K562 treated with DMSO at 1 percent for 24 hours (cell line): ENCODE data around the gene SRRM4. TPM values are rescaled to one million over a fixed set of nuclear protein-coding genes. Genes with fewer than 3 reads are reported as not detected.

ENCODE experiments used
- total RNA-seq: library from RNA; unstranded; fragments of 300-600 nt; gene quantifications from 2 replicates; pipeline ENCODE4 v1.2.3, GENCODE V29; 2022; ENCODE audit warnings: low read depth; ENCODE audit not compliant: insufficient read depth

Gene SRRM4
- not detected in 2 replicates for total RNA-seq

GRCh38 chr12:118981285-118982211 lies at the start of gene SRRM4:
Gene SRRM4, plus strand, starts transcription at chr12:118981541. Its CDS starts 342 bp downstream, at chr12:118981883.

GRCh38 chr12:119178544-119179334 lies 197.4 kb downstream of the SRRM4 start, which contains the start of gene HSPB8:
Gene HSPB8, plus strand, starts transcription at chr12:119178931. Its CDS starts 382 bp downstream, at chr12:119179313.

Other genes with a start within 250 kb of the SRRM4 start
- 0.20 TPM in 1 of 2 replicates, not detected in the other for gene HSPB8, start 197.4 kb downstream of the SRRM4 start, total RNA-seq